DLD1 (cell line): ENCODE measurements around the gene RAB3GAP2.
"Not testable (repeated sequence)": the region's sequence is repeated elsewhere in the genome, so short reads cannot be mapped to it uniquely, and the experiment has no call there.

ENCODE experiments used
- in situ Hi-C: cut with HindIII; loops from 2 replicates; pipeline ENCODE4 v1.10.0; 2017; ENCODE audit warnings: low sequenced_read_pairs

RAB3GAP2 gene

DNA sequence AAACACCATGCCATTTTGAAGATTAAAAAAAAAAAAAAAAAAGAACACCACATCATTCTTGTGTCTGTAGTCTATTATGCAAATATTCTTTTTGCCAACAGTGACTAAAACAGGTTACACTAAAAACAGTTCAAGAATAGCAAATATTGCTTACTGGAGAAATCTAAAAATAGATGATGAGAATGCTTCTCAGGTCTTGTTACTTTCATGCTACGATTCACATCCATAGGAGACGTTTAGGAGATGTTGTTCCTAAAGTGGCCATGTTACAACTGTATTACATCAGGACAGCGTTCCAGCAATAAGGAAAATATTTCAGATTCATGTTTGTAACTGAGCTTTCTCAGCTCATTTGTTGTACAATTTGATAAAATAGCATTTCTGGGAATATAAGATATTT is 32.3 kb downstream of the RAB3GAP2 start:
- in situ Hi-C loops = no loop called here

DNA sequence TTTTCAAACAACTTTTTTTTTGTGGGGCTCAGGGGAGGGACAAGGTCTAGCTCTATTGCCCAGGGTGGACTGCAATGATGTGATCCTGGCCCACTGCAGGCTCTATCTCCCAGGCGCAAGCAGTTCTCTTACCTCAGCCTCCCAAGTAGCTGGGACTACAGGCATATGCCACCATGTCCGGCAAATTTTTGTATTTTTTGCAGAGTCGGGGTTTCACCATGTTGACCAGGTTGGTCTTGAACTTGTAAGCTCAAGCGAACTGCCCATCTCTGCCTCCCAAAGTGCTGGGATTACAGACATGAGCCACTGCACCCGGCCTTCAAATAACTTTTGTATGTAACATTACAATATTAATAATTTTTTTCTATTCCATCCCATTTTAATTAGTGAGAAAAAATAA is 33.0 kb downstream of the RAB3GAP2 start:
- in situ Hi-C loops = no loop called here

DNA sequence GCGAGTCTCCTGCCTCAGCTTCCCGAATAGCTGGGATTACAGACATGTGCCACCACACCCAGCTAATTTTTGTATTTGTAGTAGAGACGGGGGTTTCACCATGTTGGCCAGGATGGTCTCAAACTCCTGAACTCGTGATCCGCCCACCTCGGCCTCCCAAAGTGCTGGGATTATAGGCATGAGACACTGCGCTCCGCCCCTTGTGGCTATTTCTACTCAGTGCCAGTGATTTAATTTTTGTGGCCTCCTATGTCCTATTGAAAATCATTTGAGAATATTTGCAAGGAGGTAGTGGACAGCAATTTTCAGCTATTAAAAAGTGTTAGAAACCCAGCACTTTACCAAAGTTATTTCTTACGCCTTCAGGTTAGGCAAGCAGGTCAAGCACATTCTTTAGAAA is 36.0 kb downstream of the RAB3GAP2 start:
- in situ Hi-C loops = not testable (repeated sequence)

DNA sequence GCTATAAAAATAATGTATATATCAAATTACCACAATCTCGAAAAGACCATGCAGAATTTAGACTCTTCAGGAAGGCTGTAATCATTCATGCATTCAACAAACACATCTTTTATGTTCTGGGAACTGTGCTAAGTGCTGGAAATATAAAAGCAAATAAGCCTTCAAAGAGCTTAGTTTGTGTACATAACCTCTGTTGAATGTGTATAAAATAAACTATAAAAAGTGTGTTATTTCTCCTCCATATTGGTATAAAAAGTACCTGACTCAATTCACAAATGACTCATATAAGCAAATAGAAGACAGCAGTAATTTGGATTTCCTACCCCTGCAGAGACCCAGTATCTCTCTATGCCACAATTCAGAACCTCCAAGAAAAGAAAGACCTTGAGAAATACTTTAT is 36.8 kb downstream of the RAB3GAP2 start:
- in situ Hi-C loops = no loop called here

DNA sequence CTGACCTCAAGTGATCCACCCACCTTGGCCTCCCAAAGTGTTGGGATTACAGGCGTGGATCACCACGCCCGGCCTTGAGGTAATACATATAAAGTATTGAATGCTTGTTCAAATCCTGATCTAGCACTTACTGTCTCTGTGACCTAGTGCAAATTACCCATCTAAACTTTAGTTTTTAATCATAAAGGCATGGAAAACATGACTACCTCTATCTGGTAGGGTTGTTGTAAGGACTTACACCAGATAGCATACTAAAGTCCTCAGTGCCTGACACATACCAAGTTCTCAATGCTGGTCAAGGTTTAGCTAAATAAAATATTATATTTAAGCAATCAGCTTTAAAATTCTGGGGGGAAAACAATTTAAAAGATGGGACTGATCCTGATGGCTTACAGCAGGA is 38.3 kb downstream of the RAB3GAP2 start:
- in situ Hi-C loops = no loop called here

DNA sequence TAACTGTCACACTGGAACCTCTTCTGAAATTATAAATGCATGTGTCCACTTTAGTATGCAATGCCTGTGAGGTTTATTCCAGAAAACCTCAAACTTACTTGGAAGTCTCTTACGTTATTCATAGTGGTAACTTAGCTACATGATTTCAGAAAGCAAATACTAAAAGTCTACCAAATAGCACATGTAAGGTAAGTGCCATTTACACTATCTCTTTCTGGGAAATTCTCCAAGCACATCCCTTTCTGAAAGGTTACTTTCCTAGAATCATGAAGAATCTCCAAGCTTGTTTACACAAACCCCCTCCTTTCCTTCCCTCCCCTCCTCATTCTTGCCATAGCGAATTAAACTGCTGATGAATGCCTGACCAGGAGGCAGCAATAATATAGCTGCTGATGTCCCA is 42.5 kb downstream of the RAB3GAP2 start:
- in situ Hi-C loops = no loop called here

DNA sequence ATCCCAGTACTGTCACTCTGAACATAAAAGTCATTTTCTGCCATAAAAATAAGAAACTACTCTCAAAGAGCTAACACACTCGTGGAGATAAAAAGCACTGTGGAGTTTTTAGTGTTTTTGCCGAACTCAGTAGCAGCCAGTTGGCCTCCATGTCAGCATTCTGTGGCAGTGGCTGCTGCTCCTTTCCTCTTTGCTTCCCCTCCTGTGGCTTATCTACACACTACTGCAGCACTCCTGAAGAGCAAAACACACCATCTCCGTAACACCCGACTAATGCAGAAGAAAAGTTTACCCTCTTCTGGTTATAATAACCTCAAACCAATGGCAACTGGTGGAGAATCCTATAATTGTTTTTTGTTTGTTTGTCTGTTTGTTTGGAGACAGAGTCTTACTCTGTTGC is 44.9 kb downstream of the RAB3GAP2 start:
- in situ Hi-C loops = no loop called here

DNA sequence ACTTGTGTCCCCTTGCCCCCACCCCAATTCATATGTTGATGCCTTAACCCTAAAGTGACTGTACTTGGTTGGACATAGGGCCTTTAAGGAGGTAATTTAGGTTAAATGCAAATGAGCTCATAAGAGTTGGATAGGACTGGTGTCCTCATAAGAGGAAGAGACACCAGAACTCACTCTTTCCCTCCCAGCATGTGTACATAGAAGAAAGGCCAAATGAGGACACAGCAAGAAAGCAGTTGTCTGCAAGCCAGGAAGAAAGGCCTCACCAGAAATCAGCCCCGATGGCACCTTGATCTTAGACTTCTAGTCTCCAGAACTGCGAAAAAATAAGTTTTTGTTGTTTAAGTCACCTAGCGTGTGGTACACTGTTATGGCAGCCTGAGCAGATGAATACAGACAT is 45.5 kb downstream of the RAB3GAP2 start:
- in situ Hi-C loops = no loop called here

DNA sequence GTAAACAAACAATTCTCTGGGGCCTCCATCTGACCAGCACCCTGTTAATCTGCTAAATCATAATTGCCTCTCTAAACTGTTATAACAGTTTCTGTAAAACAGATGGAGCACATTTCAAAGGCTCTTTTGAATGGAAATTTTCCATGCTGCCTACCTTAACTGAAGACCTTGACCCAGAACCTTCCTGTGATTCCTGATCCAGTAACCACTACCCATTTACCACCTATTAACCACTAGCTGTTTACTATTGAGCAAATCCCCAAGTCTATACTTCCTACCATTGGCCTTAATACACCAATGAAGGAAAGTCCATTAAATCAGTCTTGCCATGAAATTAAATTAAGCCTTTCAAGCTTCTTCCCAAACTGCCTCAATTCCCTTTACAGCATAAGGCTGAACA is 46.3 kb downstream of the RAB3GAP2 start:
- in situ Hi-C loops = no loop called here

DNA sequence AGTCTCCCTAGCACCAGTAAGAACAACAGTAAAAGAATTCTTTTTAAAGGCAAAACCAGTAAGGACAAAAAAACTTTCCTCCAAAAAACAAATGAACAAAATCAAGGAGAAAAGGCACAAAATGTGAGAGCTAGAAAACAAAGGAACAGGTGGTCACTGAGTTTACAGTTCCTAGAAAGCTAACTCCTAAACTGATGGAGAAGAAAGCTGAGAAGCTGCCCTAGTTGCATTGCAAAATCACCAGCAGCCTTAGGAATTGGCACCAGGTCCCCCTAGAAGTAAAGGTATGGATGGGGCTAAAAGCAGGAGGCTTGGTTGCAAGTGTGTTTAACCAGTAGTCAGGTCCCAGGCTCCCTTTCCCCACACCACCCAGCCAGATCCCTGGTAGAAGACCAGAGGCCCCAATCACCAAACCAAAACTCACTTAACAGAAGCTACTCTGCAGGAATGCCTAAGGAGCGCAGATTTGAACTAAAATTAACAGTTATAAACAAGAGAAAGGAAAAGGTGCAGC is 47.6 kb downstream of the RAB3GAP2 start:
- in situ Hi-C loops = no loop called here

DNA sequence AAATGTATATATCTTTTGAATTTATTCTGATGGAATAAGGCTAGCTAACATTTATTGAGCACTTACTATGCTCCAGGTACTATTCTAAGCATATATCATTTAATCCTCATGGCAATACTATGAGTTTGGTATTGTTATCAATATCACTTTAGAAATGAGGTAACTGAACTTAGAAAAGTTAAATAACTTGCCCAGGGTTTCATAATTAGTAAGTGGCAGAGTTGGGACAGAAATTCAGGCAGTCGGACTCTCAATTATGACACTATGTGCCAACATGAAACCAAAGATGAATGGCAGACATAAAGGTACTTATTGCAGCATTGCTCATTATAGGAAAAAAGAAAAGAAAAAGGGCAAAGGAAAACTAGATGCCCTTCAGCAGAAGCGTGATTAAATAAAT is 48.2 kb downstream of the RAB3GAP2 start:
- in situ Hi-C loops = no loop called here

DNA sequence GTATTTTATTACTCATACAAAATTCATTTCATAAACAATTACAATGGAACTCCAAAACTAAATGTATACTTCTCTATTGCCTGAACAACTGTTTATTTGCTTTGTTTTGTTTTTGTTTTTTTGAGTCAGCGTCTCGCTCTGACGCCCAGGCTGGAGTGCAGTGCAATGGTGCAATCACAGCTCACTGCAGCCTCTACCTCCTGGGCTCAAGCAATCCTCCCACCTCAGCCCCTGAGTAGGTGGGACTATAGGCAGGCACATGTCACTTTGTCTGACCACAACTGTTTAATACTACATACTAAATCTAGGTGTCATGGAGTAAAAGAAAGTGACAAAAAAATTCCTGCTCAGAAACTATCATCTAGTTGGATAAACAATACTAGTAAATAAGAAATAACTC is 49.3 kb downstream of the RAB3GAP2 start:
- in situ Hi-C loops = no loop called here

DNA sequence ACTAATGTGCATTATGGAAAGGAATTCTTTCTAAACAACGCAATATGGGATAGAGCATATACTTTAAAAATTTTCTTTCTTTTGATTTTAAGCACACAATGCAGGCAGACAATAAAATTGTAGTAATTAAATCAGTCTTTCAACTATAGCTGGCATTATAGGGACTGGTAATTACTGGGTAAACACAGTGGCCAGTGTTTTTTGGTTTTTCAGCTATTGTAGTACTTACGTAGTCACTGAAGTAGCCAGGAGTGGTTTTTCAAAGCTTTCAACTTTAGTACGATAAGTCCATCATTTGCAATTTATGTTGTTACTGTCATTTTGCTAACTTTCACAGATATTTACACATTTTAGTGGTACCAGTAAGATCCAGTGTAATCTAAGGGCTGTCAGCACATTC is 50.6 kb downstream of the RAB3GAP2 start:
- in situ Hi-C loops = no loop called here

DNA sequence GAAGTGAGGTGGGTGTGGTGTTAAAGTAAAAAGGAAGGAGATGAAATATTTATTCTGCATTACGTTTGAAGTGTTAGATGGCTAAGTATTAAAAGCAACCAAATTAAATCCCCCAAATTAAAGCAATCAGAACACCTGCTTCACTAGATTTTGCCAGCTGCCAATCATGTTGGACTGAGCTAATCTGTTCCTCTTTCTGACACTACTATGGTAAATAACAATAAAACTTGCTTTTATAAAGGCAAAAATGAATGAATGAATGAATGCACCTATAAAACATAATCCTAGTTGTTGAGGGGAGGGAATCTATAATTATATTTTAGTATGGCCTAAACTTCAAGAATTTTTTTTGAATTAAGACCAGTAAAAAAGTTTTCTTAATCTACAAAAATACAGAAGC is 51.0 kb downstream of the RAB3GAP2 start:
- in situ Hi-C loops = no loop called here

DNA sequence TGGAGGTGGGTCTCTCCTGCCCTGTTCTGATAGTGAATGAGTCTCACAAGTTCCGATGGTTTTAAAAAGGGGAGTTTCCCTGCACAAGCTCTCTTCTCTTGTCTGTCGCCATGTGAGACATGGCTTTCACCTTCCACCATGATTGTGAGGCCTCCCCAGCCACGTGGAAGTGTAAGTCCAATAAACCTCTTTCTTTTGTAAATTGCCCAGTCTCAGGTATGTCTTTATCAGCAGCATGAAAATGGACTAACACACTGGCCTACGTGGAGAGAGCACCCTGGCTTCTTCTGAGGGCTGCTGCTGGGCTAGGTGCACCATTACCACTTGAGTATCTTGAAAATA is 51.6 kb downstream of the RAB3GAP2 start:
- in situ Hi-C loops = not testable (repeated sequence)

DNA sequence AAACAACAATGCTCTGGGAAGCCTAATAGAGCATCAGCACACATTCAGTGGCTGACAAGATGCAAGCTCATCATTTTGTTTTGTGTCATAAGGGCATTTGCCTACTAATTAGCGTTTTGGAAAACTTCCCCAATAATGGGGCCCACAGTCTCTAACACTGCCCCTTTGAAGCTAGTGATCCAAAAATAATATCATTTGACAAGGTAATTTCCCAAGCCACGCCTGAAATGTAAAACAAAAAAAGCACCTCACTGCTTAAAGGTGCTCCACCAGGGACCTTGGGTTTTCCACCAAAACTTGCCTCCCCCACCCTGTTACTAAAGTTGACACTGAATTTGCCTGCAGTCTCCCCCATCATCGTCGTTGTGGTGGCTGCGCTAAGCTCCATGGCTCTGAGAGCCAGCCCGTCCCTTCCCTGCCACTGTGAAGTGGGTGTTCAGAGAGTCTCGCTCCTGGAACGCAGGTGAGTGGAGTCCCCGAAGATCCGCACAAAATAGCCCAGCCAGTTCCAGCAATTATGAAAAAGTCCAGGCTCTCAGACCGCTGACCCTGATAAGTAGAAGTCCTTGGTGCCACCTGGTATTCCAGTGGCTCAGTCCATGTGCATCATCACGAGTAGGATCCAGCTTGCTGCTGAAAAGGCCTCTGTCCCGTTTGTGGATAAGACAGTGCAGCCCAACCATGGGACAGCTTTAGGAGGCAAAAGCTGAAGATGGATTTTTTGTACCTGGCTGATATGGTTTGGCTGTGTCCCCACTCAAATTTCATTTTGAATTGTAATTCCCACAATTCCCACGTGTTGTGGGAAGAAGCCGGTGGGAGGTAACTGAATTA is 52.2 kb downstream of the RAB3GAP2 start:
- in situ Hi-C loops = no loop called here

DNA sequence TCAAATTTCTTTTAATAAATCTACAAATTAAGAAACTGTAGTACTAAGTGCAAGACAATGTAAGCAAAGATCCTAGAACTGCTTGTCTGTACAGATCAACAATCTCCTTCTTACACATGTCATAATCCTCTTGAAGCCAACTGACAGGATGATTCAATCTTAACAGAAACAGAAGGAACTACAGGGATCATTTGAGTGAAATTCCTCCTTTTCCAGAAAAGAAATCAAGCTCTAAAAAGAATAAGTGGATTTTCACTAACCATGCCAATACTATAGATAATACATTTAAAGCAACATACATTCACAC is 53.2 kb downstream of the RAB3GAP2 start:
- in situ Hi-C loops = no loop called here

DNA sequence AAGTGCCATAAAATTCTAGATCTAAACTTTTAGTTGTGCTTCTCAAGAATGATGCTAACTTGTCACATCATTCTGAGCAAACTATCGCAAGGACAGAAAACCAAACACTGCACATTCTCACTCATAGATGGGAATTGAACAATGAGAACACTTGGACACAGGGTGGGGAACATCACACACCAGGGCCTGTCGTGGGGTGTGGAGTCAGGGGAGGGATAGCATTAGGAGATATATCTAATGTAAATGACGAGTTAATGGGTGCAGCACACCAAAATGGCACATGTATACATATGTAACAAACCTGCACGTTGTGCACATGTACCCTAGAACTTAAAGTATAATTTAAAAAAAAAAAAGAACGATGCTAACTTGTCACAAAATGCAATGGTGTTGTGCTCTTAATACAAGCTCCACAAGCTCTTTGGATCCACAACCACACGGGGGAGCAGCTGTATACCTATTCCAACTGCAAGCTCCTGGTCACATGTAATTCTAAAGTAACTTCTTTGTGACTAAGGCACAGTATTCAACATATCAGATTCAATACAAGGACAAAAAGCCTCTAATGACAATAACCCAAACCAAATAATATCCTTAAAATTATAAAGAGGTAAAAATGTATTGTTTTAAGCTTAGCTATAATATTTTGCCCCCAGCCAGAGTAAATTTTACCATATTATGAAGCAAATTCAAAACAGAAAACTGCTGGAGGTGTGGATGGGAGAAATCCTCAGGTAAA is 53.7 kb downstream of the RAB3GAP2 start:
- in situ Hi-C loops = not testable (repeated sequence)

DNA sequence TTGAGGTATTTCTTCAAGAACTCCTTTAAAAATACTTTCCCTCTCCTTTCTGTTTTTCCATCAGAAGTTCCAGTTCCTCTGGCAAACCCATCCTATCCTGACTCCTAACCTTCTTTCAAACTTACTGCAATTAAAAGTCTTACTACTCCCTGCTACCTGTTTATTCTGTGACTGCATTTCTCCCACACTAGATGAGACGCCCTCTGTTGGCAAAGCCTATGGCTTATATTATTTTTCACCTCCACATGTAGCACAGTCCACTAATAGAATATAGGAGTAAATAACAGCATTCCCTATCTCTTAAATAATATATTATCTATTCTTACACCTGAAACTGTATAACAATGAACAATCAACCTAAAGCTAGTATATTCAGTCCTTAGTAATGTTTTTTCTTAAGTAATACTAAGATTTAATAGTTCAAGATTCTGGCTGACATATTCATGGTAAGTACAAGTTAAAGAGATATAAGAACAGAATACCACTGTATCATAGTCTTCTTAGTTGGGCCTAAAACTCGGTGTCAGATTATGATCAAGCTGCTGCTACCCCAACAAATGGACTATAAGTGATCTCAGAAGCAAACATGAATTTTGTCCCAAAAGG is 54.8 kb downstream of the RAB3GAP2 start:
- in situ Hi-C loops = no loop called here

DNA sequence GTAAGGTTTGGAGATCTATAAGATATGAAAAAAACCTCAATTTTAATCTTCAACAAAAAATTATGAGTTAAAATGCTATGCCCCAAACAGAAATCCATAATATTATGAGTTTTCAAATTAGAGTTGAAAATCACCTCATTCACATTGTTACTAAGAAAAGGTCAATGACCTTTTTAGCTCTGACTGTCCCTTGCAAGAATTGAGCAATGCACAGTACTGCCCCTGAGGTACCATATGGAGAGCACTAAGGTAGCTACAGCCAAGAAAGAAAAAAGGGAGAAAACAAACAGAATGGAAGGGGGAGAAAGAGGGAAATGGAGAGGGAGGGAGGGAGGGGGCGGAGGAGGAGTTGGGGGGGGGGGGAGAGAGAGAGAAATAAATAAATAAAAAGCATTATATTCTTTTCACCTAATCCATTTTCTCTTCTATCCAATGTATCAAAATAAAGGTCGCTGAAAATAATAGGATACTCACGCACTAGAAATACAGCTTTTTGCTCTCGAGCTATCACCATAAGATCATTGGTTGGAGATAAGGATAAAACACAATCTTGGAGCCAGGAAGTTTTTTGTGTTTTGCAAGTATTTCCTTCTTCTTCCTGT is 58.8 kb downstream of the RAB3GAP2 start:
- in situ Hi-C loops = no loop called here

DNA sequence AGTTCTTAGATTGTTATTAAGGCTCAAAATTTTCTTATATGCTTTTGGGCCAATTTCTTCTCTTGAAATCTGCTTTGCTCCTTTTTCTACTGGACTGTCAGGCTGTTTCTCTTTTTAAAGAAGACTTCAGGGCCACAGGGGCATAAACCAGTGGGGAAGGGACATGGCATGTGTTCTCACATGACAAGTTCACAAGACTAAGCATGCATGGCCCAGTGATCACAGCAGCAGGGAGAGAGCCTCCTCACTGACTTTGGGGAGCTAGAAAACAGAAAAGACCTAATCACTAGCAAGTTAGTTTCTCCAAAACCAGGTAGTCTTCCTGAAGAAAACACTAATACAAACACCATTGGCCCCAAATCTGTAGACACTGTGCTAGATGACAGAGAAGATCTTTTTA is 64.8 kb downstream of the RAB3GAP2 start:
- in situ Hi-C loops = no loop called here

DNA sequence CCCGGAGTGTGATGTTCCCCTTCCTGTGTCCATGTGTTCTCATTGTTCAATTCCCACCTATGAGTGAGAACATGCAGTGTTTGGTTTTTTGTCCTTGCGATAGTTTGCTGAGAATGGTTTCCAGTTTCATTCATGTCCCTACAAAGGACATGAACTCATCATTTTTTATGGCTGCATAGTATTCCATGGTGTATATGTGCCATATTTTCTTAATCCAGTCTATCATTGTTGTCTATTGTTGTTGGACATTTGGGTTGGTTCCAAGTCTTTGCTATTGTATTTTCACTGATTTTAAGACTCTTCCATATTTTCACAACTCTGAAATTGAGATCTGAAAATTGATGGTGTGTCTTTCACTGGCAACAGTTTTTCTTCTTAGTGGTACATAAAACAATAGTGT is 67.5 kb downstream of the RAB3GAP2 start:
- in situ Hi-C loops = not testable (repeated sequence)
